Activated CD8-positive, alpha-beta memory T cell treated with anti-CD3 and anti-CD28 coated beads for 48 hours (primary cell): Measurements from ENCODE around the gene GEMIN7.
A peak's percentile ranks its signal among the peaks of the same experiment; 100 is the strongest.

Experiments
- DNase-seq, 3 experiments: peaks; one replicate each; pipeline ENCODE4 v3.0.0-alpha.2; 2020; ENCODE audit warnings: low read depth in 2 of 3, low spot score in 2 of 3

The GEMIN7 gene, protein sequence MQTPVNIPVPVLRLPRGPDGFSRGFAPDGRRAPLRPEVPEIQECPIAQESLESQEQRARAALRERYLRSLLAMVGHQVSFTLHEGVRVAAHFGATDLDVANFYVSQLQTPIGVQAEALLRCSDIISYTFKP

DNA sequence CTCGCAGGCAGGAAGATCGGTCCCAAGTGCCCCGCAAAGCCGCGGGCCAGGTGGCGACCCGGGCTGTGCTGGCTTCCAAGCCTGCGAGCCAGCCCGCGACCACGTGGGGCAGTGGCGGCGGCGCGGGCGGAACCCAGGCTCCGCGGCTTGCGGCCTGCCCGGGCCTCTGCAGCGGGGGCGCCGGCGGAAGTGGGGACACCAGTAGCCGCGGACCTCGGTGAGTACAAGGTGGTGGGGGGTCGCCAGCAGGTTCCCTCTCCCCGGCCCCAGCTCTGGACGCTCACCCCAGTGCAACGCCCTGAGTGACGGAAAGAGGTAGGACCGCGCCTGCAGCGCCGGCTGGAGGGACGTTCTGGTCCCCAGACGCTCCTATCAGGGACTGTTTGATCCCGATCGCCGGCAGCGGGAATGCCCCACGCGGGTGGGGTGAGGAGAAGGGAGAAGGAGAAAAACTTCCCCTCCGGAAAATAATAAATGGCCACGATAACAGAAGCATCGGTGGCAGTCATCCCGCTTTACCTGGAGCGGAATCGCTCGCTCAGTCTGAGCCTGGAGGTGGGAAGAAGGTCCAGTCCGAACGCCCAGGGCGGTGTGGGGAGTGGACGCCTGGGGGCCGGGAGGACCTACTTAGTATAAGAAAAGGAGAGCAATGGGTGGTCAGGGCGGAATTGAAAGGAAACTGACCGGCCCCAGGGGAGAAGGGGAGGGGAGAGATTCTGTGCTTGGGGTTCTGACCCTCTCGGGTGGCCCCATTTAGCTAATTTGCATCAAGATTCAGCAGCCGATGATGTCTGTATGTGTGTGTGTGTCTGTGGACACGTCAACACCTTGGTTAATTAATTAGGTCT is at the start of gene GEMIN7:
Gene GEMIN7, plus strand, starts transcription at position 198 of the 848 bp plus-strand sequence. CDS start 10,855 bp downstream, outside the sequence.
- DNase-seq, result peak; percentile 70 to 77 (median 76)

DNA sequence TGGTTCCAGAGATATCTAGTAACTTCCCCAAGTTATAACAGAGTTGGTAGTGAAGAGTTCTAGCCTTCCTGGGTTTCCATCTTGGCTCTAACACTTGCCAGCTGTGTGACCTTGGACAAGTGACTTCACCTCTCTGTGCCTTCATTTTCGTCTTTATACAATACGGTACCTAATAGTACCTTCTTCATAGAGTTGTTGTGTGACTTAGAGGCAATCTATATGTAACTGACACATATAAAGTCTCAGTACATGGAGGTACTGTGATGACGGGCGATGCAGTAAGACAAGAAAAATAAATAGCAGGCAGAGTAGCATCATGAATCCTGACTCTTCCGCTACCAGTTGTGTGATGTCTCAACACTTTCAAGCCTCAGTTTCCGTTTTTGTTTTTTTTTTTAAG is 48.2 kb upstream of the GEMIN7 start:
- DNase-seq, result no peak

DNA sequence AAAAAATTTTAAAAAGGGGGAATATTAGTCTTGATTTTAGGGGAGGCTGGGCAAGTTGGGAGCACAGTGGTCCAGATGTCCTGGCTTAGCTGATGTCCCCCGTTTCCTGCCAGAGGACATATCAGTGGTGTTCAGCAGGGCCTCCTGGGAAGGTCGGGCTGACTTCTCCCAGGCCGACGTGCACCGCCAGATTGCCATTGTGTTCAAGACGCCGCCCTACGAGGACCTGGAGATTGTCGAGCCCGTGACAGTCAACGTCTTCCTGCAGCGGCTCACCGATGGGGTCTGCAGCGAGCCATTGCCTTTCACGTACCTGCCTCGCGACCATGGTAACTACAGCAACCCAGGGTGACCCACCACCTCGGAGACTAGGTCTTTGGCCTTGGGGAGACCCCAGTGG is 46.6 kb upstream of the GEMIN7 start:
- no peak for DNase-seq

DNA sequence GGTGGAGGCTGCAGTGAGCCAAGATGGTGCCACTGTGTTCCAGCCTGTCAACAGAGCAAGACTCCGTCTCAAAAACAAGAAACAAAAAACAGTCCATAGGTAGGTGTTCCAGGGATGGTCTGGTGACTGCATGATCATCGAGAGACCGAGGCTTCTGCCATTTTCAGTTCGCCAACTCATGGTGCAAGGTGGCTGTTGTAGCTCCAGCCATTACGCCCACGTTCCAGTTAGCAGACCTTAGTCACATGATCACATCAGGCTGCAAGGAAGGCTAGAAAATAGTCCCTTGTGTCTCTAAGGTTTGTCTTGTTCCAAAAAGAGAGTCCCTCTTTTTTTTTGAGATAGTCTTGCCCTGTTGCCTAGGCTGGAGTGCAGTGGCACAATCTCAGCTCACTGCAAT is 43.3 kb upstream of the GEMIN7 start:
- DNase-seq, result no peak

DNA sequence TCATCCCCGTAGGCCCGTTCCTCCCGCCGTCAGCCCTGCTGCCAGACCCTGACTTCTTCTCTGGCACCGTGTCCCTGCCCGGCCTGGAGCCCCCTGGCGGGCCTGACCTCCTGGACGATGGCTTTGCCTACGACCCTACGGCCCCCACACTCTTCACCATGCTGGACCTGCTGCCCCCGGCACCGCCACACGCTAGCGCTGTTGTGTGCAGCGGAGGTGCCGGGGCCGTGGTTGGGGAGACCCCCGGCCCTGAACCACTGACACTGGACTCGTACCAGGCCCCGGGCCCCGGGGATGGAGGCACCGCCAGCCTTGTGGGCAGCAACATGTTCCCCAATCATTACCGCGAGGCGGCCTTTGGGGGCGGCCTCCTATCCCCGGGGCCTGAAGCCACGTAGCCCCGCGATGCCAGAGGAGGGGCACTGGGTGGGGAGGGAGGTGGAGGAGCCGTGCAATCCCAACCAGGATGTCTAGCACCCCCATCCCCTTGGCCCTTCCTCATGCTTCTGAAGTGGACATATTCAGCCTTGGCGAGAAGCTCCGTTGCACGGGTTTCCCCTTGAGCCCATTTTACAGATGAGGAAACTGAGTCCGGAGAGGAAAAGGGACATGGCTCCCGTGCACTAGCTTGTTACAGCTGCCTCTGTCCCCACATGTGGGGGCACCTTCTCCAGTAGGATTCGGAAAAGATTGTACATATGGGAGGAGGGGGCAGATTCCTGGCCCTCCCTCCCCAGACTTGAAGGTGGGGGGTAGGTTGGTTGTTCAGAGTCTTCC is 41.5 kb upstream of the GEMIN7 start:
- no peak for DNase-seq

DNA sequence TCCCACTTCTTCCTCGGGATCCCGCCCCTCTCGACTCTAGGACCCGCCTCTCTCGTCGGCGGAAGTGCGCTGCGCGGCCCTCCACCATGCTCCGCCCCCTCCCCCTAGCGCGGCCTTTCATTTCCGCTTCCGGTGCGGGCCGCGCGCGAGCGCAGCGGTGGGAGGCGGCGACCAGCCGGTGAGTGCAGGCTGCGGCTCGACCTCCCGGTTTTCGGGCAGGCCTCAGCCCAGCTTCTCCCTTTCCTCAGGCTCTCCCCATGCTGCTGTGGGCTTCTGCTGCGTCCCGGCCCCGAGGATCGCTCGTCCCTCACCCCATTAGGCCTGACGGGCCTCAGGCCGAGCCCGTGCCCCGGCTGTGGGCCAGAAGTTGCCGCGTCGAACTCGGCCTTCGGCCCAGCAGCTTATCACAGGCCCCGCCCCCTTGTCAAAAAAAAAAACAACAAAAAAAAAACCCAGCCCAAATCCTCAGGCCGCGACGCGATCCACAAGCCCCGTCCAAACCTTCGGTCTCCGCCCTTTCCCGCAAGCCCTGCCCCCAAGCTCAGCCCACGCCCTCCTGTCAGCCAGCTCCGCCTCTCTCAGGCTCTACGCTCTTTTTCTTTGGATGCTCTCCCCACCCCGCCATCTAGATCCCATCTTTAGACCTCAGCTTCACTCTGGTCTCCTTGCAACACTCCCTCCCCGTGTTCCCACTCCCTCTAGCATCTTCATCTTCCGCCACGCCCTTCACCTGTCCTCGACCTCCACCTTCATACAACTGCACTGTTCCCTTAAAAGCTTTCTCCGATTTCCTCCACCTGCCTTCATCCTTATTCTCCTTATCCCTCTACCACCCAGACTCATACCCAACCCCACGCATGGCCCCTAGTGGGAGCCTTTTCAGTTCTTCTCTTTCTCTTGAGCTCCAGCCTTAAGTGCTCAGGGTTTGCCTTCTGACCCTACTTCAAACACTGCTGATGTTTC is 39.8 kb upstream of the GEMIN7 start, which contains the start of gene CLASRP:
Gene CLASRP, plus strand, starts transcription at position 115 of the 963 bp plus-strand sequence. CDS start 1,168 bp downstream, outside the sequence.
- peak; percentile 65 to 85 (median 76) for DNase-seq

DNA sequence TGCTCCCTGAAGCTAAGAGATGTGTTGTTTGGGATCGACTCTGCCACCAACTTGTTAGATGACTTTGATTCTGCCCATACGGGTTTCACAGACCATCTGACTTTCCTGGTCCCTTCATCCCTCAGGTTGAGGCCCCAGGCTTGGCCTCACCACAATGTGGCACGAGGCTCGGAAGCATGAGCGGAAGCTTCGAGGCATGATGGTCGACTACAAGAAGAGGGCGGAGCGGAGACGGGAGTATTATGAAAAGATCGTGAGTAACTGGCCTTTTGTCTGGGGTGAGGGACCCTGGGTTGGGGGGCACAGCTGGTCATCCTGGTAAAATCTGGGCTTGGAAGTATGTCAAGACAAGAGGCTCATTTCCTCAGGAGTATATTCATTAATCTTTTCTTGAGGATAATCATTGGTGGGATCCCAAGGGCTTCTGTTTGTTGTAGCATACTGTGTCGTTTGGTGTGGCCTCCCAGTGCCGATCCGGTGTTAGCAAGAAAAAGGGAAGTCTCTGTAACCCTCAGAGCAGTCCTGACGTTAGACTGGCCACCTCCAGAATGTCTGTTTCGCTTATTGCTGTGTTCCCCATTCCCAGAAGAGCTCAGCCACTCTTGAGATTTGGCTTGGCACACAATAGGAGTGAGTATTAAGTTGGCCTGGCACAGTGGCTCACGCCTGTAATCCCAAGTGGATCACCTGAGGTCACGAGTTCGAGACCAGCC is 38.8 kb upstream of the GEMIN7 start:
- DNase-seq, result no peak

DNA sequence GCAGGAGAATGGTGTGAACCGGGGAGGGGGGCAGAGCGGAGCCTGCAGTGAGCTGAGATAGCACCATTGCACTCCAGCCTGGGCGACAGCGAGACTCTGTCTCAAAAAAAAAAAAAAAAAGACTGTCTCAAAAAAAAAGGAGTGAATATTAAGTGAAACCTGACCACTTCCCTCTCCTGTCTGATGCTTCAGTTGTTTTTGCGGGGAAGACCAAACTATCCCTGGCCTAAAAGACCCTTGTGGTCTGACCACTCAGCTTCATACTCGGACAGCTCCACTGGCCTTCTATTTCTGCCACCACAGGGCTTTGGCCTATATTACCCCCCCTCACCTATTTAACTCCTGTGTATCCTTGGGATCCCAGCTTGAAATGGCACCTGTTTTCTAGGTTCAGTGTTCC is 37.9 kb upstream of the GEMIN7 start:
- no peak for DNase-seq

DNA sequence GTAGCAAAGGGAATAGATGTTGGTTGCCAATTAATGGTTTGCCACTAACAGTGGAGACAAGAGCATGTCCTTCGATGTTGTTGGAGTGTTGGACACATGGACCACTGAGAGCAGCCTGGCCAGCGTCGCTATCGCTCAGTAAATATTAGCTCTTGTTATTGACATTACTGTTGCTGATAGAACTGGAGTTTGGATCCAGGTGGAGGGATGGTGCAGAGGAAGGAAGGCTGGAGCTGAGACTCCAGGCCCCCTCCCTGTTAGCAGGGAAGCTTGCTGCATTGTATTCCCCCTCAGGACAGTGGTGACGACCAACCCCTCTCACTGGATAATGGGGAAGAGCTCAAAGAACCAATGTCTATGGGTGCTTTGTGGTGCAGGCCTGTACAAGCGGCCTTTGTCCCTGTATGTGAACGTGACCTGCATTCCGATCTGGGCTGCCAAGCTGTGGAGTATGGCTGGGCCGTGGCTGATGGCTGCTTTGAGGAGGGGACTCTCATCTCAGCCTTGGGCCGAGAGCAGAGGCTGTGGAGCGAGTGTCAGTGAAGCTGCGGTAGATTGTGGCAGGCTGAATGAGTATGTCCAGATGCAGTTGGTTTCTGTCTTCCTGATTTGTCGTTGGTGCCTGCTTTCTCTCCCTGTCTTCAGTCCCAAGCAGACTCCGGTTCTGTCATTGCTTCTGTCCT is 33.2 kb upstream of the GEMIN7 start:
- no peak for DNase-seq

DNA sequence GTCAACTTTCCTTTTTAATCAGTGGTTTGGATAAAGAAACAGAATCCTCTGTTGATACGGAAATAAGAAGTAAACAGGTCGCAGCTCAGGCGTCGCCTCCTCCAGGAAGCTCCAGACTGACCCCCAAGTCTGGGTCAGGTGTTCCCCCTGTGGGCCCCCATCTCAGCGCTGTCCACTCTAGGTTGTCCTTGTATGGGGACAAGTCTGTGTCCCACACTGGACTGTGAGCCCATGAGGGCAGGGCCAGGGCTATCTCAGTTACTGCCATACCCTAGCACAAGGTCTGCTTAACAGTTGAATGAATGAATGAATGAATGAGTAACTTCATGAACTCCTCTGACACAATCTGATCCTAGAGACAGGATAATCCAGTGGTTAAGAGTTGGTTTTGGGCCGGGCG is 32.7 kb upstream of the GEMIN7 start:
- no peak for DNase-seq

DNA sequence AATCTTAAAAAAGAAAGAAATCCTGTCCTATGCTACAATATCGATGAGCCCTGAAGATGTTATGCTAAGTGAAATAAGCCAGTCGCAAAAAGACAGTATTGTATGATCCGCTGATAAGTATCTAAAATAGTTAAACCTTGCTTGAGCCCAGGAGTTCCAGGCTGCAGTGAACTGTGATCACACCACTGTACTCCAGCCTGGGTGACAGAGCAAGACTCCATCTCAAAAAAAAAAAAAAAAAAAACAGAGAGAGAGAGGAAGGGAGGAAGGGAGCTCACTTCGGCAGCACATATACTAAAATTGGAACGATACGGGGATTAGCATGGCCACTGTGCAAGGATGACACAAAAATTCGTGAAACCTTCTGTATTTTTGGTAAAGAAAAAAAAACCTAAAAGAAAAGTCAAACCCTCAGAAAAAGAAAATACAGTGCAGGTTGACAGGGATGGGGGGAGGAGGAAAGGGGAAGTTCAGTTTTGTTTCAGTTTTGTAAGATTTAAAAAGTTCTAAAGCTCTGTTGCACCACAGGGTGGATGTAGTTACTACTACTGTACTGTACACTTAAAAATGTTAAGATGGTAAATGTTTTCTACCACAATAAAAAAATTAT is 31.8 kb upstream of the GEMIN7 start:
- DNase-seq, result no peak

DNA sequence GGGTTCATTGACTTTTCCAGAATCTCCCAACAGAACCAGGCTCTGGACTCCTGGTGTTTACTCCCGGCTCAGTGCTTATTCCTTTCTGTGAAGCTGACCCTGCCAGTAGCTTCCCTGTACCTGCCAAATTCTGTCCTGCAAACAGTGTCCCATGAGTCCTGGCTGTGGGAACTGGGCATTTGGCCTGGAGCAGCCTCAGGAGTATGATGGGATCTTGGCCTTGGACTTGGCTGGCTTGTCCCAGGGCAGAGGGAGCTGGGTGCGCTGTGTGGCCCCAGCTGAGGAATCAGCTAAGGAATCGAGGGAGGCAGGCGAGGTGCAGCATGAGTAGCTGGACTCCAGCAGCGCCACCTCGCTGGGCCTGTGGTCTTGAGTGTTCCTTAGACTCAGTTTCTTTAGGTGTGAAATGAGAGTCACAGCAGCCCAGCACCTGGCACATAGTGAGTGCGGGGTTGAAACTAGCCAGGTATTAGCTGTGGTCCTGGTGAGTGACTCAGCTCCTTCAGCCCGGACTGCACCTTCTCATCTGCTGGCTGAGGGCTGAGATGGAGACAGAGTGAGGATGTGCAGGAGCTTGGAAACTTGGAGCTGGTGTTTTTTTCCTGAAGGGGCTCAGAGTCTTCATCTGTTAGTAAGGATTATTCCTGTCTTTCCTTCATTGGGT is 29.9 kb upstream of the GEMIN7 start:
- no peak for DNase-seq

DNA sequence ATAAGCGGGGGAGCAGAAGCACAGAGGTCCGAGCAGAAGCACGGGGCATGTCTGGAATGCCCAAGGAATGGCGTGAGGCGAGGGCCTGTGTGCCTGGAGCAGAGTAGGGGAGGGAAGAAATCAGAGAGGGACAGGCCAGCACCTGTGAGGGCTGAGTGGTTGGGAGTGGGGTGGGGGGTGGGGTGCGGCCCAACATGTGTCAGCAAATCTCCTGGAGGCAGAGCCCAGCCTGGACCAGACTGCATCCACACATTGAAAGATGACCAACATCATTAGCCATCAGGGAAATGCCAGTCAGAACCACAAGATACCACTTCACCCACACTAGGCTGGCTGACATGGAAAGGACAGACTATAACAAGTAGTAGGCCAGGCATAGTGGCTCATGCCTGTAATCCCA is 29.0 kb upstream of the GEMIN7 start:
- no peak for DNase-seq

DNA sequence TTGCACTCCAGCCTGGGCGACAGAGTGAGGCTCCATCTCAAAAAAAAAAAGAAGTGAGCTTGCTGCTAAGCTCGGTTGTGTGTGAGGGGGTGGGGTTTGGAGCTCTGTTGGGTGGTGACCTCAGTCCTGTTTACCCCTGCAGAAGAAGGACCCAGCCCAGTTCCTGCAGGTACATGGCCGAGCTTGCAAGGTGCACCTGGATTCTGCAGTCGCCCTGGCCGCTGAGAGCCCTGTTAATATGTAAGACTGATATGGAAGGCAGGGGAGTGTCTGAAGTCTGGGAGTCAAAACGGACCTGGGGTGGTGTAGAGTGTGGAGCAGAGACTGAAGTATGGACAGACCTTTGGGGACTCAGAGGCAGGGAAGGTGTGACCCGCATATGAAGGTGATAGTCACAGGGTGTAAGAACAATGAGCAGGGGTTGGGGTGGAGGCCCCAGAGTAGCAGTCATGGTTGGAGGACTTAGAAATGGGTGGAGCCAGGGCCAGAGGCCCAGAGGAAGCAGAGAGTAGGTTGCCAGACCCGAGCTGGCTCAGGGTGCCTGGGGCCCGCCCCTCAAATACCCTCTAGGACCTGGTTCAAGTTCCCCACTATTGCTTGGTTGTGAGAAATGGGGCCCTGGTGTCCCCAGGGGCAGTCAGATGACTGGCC is 27.0 kb upstream of the GEMIN7 start:
- no peak for DNase-seq

DNA sequence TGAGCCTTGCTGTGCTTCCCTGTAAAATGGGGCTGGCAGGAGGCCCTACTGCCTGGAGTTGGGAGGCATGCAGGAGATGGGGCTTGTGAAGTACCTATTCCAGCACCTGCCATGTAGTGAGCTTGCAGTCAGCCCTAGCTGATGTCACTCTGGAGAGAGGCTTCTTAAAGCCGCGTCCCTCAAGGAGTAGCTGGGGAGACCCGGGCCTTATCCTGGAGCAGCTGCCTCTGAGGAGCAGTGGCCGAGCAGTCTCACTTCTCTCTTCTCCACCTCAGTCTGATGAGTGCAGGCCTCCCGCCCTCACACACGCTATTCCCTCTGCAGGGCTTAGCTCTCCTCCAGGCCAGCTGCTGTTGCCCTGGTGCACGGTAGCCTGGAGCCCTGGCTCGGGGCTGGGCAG is 22.2 kb upstream of the GEMIN7 start:
- no peak for DNase-seq

DNA sequence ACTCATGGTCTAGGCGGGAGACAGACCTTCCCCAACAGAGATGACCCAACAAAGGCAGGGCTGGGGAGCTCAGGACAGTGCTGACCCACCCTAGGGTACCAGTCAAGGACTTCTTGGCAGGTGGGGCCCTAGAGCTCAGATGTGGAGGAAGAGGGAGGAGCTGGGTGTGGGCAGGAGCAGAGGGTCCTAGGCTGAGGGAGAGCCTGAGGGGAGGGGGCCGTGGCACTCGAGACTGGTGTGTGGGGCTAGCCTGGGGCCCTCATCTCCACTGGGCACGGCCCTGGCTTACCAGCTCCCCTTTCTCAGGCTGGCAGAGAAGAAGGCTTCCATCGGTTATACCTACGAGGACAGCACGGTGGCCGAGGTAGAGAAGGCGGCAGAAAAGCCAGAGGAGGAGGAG is 21.6 kb upstream of the GEMIN7 start:
- DNase-seq, result no peak

DNA sequence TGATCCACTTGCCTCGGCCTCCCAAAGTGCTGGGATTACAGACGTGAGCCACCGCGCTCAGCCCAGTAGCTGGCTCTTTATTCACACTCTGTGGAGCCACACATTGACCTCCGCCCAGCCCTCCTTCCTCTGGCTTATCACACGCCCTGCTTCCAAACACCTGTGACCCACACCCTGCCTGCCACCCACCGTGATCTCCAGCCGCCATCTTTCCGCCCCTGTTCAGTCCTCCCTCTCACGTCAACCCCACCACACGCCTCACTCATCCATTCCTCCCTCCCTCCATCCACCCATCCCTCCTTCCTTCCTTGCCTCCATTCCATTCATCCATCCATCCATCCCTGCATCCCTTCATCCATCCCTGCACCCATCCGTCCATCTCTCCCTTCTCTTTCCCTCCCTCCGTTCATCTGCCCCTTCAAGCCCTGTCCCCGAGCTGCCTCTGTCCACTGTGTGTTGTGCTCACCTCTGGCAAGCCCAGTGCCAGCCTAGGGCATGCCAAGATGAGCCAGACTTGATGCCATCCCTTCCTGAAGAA is 20.4 kb upstream of the GEMIN7 start:
- DNase-seq, result no peak
